Measurements from ENCODE around the gene RALGPS1.

- no peak for TF ChIP-seq POLR2A (IDR thresholded peaks at IDR 0.05; ENCODE audit: low read depth)
- TF ChIP-seq, protein P1, sequence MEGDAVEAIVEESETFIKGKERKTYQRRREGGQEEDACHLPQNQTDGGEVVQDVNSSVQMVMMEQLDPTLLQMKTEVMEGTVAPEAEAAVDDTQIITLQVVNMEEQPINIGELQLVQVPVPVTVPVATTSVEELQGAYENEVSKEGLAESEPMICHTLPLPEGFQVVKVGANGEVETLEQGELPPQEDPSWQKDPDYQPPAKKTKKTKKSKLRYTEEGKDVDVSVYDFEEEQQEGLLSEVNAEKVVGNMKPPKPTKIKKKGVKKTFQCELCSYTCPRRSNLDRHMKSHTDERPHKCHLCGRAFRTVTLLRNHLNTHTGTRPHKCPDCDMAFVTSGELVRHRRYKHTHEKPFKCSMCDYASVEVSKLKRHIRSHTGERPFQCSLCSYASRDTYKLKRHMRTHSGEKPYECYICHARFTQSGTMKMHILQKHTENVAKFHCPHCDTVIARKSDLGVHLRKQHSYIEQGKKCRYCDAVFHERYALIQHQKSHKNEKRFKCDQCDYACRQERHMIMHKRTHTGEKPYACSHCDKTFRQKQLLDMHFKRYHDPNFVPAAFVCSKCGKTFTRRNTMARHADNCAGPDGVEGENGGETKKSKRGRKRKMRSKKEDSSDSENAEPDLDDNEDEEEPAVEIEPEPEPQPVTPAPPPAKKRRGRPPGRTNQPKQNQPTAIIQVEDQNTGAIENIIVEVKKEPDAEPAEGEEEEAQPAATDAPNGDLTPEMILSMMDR (IDR thresholded peaks at IDR 0.05), result no peak
- no peak for TF ChIP-seq EP300 (IDR thresholded peaks at IDR 0.05)
- no peak for TF ChIP-seq POLR2AphosphoS5 (IDR thresholded peaks at IDR 0.05)
Observed at GRCh38 chr9:127085186-127085585, 170.6 kb downstream of the RALGPS1 start.
